CD4-positive, alpha-beta T cell treated with Interleukin-4 for 1 hour (primary cell): ENCODE data around the gene CYP4V2.
"Not testable (repeated sequence)": the region's sequence is repeated elsewhere in the genome, so short reads cannot be mapped to it uniquely, and the experiment has no call there.

ENCODE experiments used
- DNase-seq, 2 donors: peaks; one replicate each; pipeline ENCODE4 v3.0.0-alpha.2; 2020 to 2022

Gene CYP4V2

DNA sequence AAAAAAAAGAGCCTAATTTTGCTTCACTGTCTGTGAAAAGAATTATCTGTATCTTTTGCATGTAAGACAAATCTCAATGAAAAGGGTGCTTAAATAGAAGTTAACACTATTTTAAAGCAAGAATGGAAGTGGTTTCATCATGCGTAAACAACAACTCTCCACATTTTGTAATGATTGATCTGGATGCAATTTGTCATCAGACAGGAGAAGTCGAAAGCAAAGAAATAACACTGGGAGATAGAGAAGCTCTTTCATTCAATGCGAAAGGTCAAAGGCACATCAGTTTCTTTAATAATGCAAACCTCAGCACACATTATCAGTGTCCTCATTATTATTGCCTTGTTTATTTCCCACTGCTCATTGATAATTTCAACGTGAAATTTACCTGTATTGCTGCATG is 44.8 kb downstream of the CYP4V2 start:
- no peak for DNase-seq

- DNase-seq, result no peak
Measured at GRCh38 chr4:186240452-186240847, 49.1 kb downstream of the CYP4V2 start.

GRCh38 chr4:186240848-186241491 is 49.6 kb downstream of the CYP4V2 start:
- no peak for DNase-seq

GRCh38 chr4:186241616-186242015 is 50.2 kb downstream of the CYP4V2 start:
- no peak for DNase-seq

DNA sequence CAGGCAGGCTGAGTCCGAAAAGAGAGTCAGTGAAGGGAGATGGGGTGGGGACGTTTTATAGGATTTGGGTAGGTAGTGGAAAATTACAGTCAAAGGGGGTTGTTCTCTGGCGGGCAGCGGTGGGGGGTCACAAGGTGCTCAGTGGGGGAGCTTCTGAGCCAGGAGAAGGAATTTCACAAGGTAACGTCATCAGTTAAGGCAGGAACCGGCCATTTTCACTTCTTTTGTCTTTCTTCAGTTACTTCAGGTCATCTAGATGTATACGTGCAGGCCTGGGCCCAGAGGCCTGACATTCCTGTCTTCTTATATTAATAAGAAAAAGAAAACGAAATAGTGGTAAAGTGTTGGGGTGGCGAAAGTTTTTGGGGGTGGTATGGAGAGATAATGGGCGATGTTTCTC is 50.7 kb downstream of the CYP4V2 start:
- not testable (repeated sequence) for DNase-seq

- no peak for DNase-seq
Measured at GRCh38 chr4:186243331-186243730, 52.0 kb downstream of the CYP4V2 start.

DNA sequence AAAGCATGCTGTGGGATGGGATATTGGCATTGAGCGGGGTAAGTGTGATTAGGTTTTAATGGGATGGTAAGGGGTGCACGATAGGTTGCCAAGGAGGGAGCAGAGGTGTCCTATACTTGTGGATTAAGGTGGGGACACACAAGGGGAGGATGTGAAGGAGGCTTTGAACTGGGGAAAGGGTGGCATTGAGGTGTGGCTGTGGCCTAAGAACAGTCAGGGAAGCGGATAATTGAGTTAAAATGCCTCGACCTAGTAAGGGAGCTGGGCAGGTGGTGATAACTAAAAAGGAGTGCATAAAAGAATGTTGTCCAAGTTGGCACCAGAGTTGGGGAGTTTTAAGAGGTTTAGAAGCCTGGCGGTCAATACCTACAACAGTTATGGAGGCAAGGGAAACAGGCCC is 53.5 kb downstream of the CYP4V2 start:
- DNase-seq, result no peak

GRCh38 chr4:186247062-186247752 is 55.8 kb downstream of the CYP4V2 start:
- not testable (repeated sequence) for DNase-seq

GRCh38 chr4:186248643-186249042 is 57.3 kb downstream of the CYP4V2 start:
- DNase-seq, result no peak

DNA sequence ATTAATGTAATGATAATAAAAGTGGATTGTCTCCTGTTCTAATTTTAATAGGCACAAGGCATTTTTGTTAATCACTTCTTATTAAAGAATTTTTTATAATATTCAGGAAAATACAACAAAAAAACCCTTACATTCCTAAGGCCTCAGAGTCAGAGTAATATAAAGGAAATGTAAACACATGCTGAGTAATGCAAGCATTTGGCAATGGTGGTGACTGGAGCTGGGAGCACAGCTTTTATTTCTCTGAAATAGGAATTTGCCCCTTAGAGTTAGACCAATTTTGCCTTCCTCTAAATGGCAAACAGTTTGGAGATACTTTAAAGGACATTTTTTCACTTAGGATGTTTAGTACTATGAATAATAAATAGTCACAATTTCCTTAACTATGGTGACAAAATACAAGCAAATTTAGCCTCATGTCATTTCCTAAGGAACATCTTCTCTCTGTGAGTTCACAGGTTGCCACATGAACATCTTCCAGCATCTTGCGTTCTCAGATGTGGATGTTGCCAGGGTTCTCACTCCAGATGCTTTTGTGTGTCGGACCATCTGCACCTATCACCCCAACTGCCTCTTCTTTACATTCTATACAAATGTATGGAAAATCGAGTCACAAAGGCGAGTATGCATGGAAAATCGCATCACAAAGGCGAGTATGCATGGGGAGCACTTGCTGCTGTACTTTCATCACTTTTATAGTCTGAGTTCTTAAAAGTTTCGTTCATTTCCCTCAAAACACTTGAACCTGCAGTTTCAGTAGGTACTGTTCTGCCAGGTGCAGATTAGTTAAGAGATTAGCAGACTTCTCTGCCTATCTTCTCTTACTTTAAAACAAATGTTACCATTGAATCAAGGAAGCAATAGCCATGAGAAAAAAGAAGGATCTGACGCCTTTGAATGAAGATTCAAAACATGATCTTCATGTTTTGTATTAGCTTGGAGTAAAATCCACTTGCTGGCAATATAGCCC is 58.7 kb downstream of the CYP4V2 start:
- no peak for DNase-seq

GRCh38 chr4:186250760-186251159 is 59.4 kb downstream of the CYP4V2 start:
- no peak for DNase-seq

- no peak for DNase-seq
Measured at GRCh38 chr4:186255122-186255521, 63.8 kb downstream of the CYP4V2 start.

DNA sequence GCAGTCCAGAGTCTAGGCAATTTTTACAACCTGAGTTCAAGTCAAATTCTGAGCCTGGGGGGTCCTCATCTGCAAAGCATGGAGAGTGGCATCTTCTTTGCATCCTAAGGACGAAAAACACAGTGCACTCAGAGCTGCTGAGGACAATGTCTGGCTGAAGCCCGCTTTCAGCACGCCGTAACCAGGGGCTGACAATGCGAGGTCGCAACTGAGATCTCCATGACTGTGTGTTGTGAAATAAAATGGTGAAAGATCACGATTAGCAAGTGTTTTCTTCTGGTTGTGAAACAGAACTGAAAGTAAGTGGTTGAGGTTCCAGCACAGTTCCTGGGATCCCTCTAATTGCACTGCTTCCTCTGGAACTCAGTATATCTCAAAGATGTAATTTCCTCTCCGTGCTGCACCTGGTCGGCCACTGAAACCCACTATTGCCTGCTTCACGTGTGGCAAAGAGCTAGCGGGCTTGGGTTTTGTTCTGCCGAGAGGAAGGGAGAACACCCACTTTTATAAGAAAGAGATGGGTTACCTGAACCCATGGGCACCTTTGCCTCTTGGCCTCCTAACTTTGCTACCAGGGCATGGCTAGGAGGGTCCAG is 66.9 kb downstream of the CYP4V2 start:
- DNase-seq, result no peak

- DNase-seq, result no peak
Measured at GRCh38 chr4:186260117-186260503, 68.7 kb downstream of the CYP4V2 start.
